H1 (cell line): ENCODE data around the gene ZNF488. TPM values are rescaled to one million over a fixed set of nuclear protein-coding genes. Genes with fewer than 3 reads are reported as not detected.

Source experiments
- SP2 ChIP-seq: IDR thresholded peaks from 2 replicates; pipeline ENCODE4 v1.6.1; 2012; ENCODE audit warnings: mild to moderate bottlenecking, low read length, inconsistent platforms
- SRF ChIP-seq: IDR thresholded peaks from 2 replicates; pipeline ENCODE4 v1.6.1; 2011; ENCODE audit warnings: mild to moderate bottlenecking, low read depth, low read length, moderate library complexity
- polyA plus RNA-seq, 7 experiments: library from polyadenylated mRNA; depleted of rRNA in 3 of 7; stranded (reverse) in 5 of 7; unstranded in 2 of 7; fragments of >200 nt in 5 of 7; fragments of 200-250 nt in 2 of 7; gene quantifications; 1 replicate in 5 of 7; 2 replicates in 1 of 7; 4 replicates in 1 of 7; pipeline versions ENCODE4 v1.2.1 to v1.2.3, GENCODE V29; 2011 to 2013; ENCODE audit warnings: missing spikeins in 2 of 7, mixed read lengths in 2 of 7
- total RNA-seq: library from RNA; stranded (reverse); fragmentation: NEBNext Ultra II Directional; extraction: Animal tissue kit (Norgen Biotek cat#: 25700); gene quantifications from 2 replicates; pipeline ENCODE4 v1.2.1, GENCODE V29; 2021

The ZNF488 gene
- total and polyA plus RNA-seq, 2 of the 8 experiments (the other 6 are each of a cell fraction or from before 2014, with no cell fraction given), result 7.9 to 11.4 TPM

DNA sequence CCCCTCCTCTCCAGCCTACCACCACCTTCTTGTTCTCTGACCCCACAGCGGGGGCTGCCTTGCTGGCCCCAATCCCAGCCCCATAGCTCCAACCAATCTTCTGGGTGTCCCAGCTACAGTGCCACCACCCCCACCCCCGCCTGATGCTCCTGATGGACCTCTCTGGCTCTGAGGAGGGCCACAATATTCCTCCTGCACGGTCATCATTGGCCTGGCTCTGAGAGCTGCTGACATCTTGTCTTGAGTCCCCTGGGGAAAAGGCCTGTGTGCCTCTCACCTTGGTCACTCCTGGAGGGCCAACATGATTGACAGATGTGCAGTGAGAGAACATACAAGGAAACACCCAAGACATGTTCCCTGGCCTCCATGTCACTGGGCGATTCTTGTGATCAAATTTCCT, 54.2 kb downstream of the ZNF488 start (continued):
- no peak for TF ChIP-seq SP2
- no peak for TF ChIP-seq SRF
- TF ChIP-seq, all 59 proteins: peak for 0
